ENCODE results near the gene CEP57. TPM values are rescaled to one million over a fixed set of nuclear protein-coding genes. Genes with fewer than 3 reads are reported as not detected.
A peak's percentile ranks its signal among the peaks of the same experiment; 100 is the strongest.

The CEP57 gene
- polyA plus RNA-seq, 2 of the 4 experiments (the other 2 are of a cell fraction): 19.9 to 47.3 TPM

DNA sequence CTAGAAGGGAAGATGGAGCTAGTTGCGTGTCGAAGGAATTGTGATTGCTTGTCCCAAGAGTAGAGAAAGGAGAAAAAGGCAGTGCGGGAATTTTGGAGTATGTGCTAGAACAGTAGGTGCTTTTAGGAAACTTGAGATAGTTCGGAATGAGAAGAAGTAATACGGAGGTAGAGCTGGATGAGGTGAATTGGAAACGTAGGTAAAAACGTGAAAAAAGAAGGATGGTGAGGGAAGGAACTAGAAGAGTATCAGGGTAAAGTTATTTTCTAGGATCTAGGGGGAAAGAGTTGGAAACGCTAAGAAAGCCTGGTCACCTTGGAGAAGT is 1.4 kb downstream of the CEP57 start:
- peaks cover 21% of the 10 kb centered on the region; the same call in 2 of the 3 replicates for H3K4me1 ChIP-seq
- H3K9me3 ChIP-seq: no peaks in the 10 kb centered on the region
- TF ChIP-seq TFCP2L1 (CRISPR knock-in tag; IDR thresholded peaks at IDR 0.05) (no peak), MYC (IDR thresholded peaks at IDR 0.05; ENCODE audit: borderline replicate concordance, low read length) (no peak), EP300 (IDR thresholded peaks at IDR 0.05) (no peak), NPAS2 (CRISPR knock-in tag; IDR thresholded peaks at IDR 0.05; ENCODE audit: borderline replicate concordance) (no peak)
- ChIA-PET POLR2A (interaction anchor here (1.1 kb wide), 1 partner anchor 725 kb away, joined by 4 read pairs; the partner anchor contains the start of gene SRSF8), CTCF (interaction anchor here (1.4 kb wide), 1 partner anchor 552 kb away, joined by 3 read pairs; the partner anchor contains the start of gene MAML2)
- peak overlapping the region; percentile 88 for H3K4me3 ChIP-seq
- peak overlapping the region in 1 of 2 experiments; percentile 98; a peak in 4 of 6 replicates for H3K27ac ChIP-seq
- peak overlapping the region; percentile 78 for H3K4me2 ChIP-seq
- DNase-seq (ENCODE audit: low read depth in 1 of 2, low spot score in 1 of 2) (no peak), FAIRE-seq (no peak), ATAC-seq (no peak)
- WGBS (ENCODE audit: missing lambda C conversion rate): 71% methylated on average over 8 of the region's 8 CpGs

DNA sequence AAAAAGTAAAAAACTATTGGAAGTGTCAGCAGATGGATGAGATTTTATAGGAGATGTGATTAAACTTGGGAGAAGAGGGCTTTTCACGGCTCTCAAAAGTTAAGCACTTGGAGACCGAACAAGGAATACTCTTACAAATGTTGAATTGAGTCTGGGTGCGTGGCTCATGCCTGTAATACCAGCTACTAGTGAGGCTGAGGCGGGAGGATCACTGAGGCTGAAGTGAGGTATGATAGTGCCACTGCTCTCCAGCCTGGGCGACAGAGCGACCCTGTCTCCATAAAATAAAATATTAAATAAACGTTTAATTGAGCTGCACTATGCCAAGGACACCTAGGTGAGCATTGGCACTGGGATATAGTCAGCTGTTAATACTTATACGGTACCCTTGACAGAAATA is 1.9 kb downstream of the CEP57 start:
- H3K27ac ChIP-seq: no peak overlapping the region

DNA sequence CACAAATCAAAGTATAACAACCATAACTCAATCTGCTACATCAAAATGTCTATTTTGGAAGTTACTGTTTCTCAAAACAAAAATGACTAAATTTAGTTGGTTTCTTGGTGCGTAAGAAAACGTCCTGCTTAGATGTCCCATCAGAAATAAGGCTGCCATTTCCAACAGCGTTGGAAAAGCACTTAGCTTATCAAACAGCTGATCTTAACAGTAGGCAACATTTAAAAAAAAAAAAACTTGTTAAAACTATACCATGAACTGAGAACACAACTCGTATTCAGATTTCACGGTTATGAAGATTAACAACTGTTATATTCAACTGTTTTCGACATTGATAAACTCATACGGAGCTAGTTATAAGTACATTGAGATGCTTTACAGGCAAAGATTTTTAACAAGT is 2.4 kb downstream of the CEP57 start:
- no peak overlapping the region for H3K4me2 ChIP-seq

More for the DNA sequence above, 1.9 kb downstream of the CEP57 start:
- Histone ChIP-seq H3K4me3 (no peak overlapping the region), H3K4me2 (peak overlapping the region; percentile 78), H3K4me1 (peaks cover 21% of the 10 kb centered on the region; the same call in 2 of the 3 replicates), H3K9me3 (no peaks in the 10 kb centered on the region)
- CTCF ChIA-PET: interaction anchor here (1.4 kb wide), 2 partner anchors 43 to 551 kb away, joined by 3 to 4 read pairs; partner anchors contain the start of gene MAML2
- TF ChIP-seq HEYL (CRISPR knock-in tag; IDR thresholded peaks at IDR 0.05) (no peak), KDM1A (IDR thresholded peaks at IDR 0.05; ENCODE audit: low read depth) (no peak), FOSL2 (IDR thresholded peaks at IDR 0.05) (no peak), FOSL2 (CRISPR knock-in tag; IDR thresholded peaks at IDR 0.05) (no peak), HDAC2 (IDR thresholded peaks at IDR 0.05) (no peak), FOXS1 (CRISPR knock-in tag; IDR thresholded peaks at IDR 0.05) (no peak), POLR2AphosphoS2 (conservative IDR thresholded peaks at IDR 0.05; ENCODE audit: low read length) (no peak), PHF8 (IDR thresholded peaks at IDR 0.05; ENCODE audit: borderline replicate concordance, low read depth) (no peak), KDM5A (IDR thresholded peaks at IDR 0.05) (no peak), HOXA7 (CRISPR knock-in tag; IDR thresholded peaks at IDR 0.05) (no peak), EHF (CRISPR knock-in tag; IDR thresholded peaks at IDR 0.05) (no peak), EHMT2 (IDR thresholded peaks at IDR 0.05; ENCODE audit: low read depth) (no peak), RARB (CRISPR knock-in tag; IDR thresholded peaks at IDR 0.05) (no peak)
- TF ChIP-seq, protein P1, sequence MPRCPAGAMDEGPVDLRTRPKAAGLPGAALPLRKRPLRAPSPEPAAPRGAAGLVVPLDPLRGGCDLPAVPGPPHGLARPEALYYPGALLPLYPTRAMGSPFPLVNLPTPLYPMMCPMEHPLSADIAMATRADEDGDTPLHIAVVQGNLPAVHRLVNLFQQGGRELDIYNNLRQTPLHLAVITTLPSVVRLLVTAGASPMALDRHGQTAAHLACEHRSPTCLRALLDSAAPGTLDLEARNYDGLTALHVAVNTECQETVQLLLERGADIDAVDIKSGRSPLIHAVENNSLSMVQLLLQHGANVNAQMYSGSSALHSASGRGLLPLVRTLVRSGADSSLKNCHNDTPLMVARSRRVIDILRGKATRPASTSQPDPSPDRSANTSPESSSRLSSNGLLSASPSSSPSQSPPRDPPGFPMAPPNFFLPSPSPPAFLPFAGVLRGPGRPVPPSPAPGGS (IDR thresholded peaks at IDR 0.05): no peak
- TF ChIP-seq, protein P2, sequence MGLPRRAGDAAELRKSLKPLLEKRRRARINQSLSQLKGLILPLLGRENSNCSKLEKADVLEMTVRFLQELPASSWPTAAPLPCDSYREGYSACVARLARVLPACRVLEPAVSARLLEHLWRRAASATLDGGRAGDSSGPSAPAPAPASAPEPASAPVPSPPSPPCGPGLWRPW (IDR thresholded peaks at IDR 0.05): no peak
- WGBS (ENCODE audit: missing lambda C conversion rate): 89% methylated on average over 8 of the region's 8 CpGs
- no peak for DNase-seq (ENCODE audit: low read depth in 1 of 2, low spot score in 1 of 2)
- no peak for ATAC-seq
- no peak for FAIRE-seq
- POLR2A ChIA-PET: no interaction called here

More for the DNA sequence above, 2.4 kb downstream of the CEP57 start:
- ATAC-seq (no peak), FAIRE-seq (no peak), DNase-seq (ENCODE audit: low read depth in 1 of 2, low spot score in 1 of 2) (no peak)
- ChIA-PET CTCF (interaction anchor here (1.4 kb wide), 1 partner anchor 43 kb away, joined by 4 read pairs; no protein-coding TSS in a partner anchor), POLR2A (no interaction called here)
- no peak overlapping the region for H3K4me3 ChIP-seq
- 93% methylated on average over 7 of the region's 7 CpGs for WGBS (ENCODE audit: missing lambda C conversion rate)
- no peak overlapping the region for H3K27ac ChIP-seq
- H3K4me1 ChIP-seq: peaks cover 21% of the 10 kb centered on the region; the same call in 2 of the 3 replicates
- TF ChIP-seq CBX2 (IDR thresholded peaks at IDR 0.05; ENCODE audit: borderline replicate concordance, low read depth): no peak
- no peak for TF ChIP-seq SMC3 (IDR thresholded peaks at IDR 0.05)
- no peak for TF ChIP-seq NPAS2 (CRISPR knock-in tag; IDR thresholded peaks at IDR 0.05; ENCODE audit: borderline replicate concordance)
- TF ChIP-seq, protein P3, sequence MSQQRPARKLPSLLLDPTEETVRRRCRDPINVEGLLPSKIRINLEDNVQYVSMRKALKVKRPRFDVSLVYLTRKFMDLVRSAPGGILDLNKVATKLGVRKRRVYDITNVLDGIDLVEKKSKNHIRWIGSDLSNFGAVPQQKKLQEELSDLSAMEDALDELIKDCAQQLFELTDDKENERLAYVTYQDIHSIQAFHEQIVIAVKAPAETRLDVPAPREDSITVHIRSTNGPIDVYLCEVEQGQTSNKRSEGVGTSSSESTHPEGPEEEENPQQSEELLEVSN (IDR thresholded peaks at IDR 0.05; ENCODE audit: borderline replicate concordance, low read depth): no peak
- no peak for TF ChIP-seq EP300 (IDR thresholded peaks at IDR 0.05)
- TF ChIP-seq RCOR1 (IDR thresholded peaks at IDR 0.05; ENCODE audit: low read depth, low read length): no peak
- no peak for TF ChIP-seq FOXS1 (CRISPR knock-in tag; IDR thresholded peaks at IDR 0.05)
- TF ChIP-seq MYC (IDR thresholded peaks at IDR 0.05; ENCODE audit: borderline replicate concordance, low read length): no peak
- TF ChIP-seq TP53 (CRISPR knock-in tag; IDR thresholded peaks at IDR 0.05): no peak
- TF ChIP-seq POLR2A (IDR thresholded peaks at IDR 0.05; ENCODE audit: low read length): no peak
- TF ChIP-seq, protein P4, sequence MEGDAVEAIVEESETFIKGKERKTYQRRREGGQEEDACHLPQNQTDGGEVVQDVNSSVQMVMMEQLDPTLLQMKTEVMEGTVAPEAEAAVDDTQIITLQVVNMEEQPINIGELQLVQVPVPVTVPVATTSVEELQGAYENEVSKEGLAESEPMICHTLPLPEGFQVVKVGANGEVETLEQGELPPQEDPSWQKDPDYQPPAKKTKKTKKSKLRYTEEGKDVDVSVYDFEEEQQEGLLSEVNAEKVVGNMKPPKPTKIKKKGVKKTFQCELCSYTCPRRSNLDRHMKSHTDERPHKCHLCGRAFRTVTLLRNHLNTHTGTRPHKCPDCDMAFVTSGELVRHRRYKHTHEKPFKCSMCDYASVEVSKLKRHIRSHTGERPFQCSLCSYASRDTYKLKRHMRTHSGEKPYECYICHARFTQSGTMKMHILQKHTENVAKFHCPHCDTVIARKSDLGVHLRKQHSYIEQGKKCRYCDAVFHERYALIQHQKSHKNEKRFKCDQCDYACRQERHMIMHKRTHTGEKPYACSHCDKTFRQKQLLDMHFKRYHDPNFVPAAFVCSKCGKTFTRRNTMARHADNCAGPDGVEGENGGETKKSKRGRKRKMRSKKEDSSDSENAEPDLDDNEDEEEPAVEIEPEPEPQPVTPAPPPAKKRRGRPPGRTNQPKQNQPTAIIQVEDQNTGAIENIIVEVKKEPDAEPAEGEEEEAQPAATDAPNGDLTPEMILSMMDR (IDR thresholded peaks at IDR 0.05): no peak
- TF ChIP-seq CBX8 (IDR thresholded peaks at IDR 0.05): no peak
- H3K9me3 ChIP-seq: no peaks in the 10 kb centered on the region
